Adrenal gland (tissue), 12 donors: ENCODE measurements around the gene RGS7. TPM values are rescaled to one million over a fixed set of nuclear protein-coding genes. Genes with fewer than 3 reads are reported as not detected.
A peak's percentile ranks its signal among the peaks of the same experiment; 100 is the strongest.

Experiments
- DNase-seq, 7 donors: peaks; one replicate each; pipeline ENCODE4 v3.0.0-alpha.2; 2019 to 2020
- H3K27ac ChIP-seq, 5 donors: fragments of 200-600 bp; sonication (generic) in 4 of 5; 1 replicate in 3 of 5; 2 replicates in 2 of 5; pipeline versions ENCODE4 v1.5.1 to v1.8.0; 2016 to 2020; ENCODE audit warnings: mild to moderate bottlenecking in 1 of 5
- H3K27me3 ChIP-seq: fragments of 200-600 bp; 2 replicates; pipeline ENCODE4 v1.8.0; 2021
- H3K36me3 ChIP-seq, 2 donors: fragments of 200-600 bp; replicated peaks in 1 of 2; 1 replicate in 1 of 2; 2 replicates in 1 of 2; pipeline versions ENCODE4 v1.5.1 to v1.8.0; 2018 to 2022
- H3K4me1 ChIP-seq, 2 donors: fragments of 200-600 bp; replicated peaks in 1 of 2; 1 replicate in 1 of 2; 2 replicates in 1 of 2; pipeline versions ENCODE4 v1.5.1 to v1.8.0; 2018 to 2021
- H3K4me3 ChIP-seq, 4 donors: fragments of 200-600 bp; sonication (generic) in 3 of 4; one replicate each; pipeline ENCODE4 v1.5.1; 2016 to 2018
- H3K9me3 ChIP-seq, 3 donors: fragments of 200-600 bp; sonication (generic) in 1 of 3; replicated peaks in 1 of 3; 1 replicate in 2 of 3; 2 replicates in 1 of 3; pipeline versions ENCODE4 v1.5.1 to v1.8.0; 2016 to 2021
- POLR2A ChIP-seq, 2 donors: fragments of 450-650 bp; IDR thresholded peaks; one replicate each; pipeline ENCODE4 v1.6.1; 2017; ENCODE audit warnings: antibody characterized with exemption in 2 of 2, mild to moderate bottlenecking in 2 of 2, moderate library complexity in 1 of 2
- WGBS, 4 donors: extraction: QIAGEN DNeasy Blood & Tissue Kit in 2 of 4; methylation state at CpG; one replicate each; pipeline versions ENCODE4 v1.1.5 to v1.1.7; 2013 to 2017; 5-methylcytosine and 5-hydroxymethylcytosine counted together
- intact Hi-C, 2 donors: fragments of 100-400 bp; cut with DNase I; formaldehyde crosslinking; loops; one replicate each; pipeline versions ENCODE4 v1.14.1 to v1.15.0; 2022 to 2023
- polyA plus RNA-seq, 3 donors: library from polyadenylated mRNA; stranded (reverse); fragments of 200-250 nt in 2 of 3; fragments of 350-450 nt in 1 of 3; fragmentation: Illumina TruSeq in 1 of 3; extraction: RNeasy Lipid Tissue Mini Kit (QIAGEN cat#74804) in 1 of 3; gene quantifications; one replicate each; pipeline ENCODE4 v1.2.3, GENCODE V29; 2013 to 2014
- total RNA-seq, 9 donors: library from RNA; depleted of rRNA in 4 of 9; stranded (reverse); fragments of >200 nt in 4 of 9; fragments of 120-200 nt in 1 of 9; fragmentation: NEBNext Ultra II Directional in 1 of 9; extraction: Animal tissue kit (Norgen Biotek cat#: 25700) in 1 of 9; gene quantifications; one replicate each; pipeline versions ENCODE4 v1.1.0 to v1.2.4, GENCODE V29; 2013 to 2023
- TF ChIP-seq, protein P1 (sequence below), 6 experiments: fragments of 450-650 bp in 4 of 6; fragments of 200-600 bp in 2 of 6; sonication (generic) in 1 of 6; IDR thresholded peaks; 1 replicate in 5 of 6; 2 replicates in 1 of 6; pipeline versions ENCODE4 v1.5.1 to v1.8.0; 2016 to 2021; ENCODE audit warnings: antibody characterized with exemption in 6 of 6, mild to moderate bottlenecking in 2 of 6, moderate library complexity in 1 of 6
- donor health status: healthy with polysubstance abuse.
- donor health status: Bipolar disorder and iron deficiency.
- donor health status: DM: yes; HTN: yes; CAD: no.
- donor health status: DM: no; HTN: no; CAD: no.
- donor health status: DM: no; HTN: no; CAD: no.
- donor health status: DM: yes; HTN: yes; CAD: no.

The RGS7 gene
- total and polyA plus RNA-seq, 12 donors = 1.1 to 6.1 (median 3.0) TPM

DNA sequence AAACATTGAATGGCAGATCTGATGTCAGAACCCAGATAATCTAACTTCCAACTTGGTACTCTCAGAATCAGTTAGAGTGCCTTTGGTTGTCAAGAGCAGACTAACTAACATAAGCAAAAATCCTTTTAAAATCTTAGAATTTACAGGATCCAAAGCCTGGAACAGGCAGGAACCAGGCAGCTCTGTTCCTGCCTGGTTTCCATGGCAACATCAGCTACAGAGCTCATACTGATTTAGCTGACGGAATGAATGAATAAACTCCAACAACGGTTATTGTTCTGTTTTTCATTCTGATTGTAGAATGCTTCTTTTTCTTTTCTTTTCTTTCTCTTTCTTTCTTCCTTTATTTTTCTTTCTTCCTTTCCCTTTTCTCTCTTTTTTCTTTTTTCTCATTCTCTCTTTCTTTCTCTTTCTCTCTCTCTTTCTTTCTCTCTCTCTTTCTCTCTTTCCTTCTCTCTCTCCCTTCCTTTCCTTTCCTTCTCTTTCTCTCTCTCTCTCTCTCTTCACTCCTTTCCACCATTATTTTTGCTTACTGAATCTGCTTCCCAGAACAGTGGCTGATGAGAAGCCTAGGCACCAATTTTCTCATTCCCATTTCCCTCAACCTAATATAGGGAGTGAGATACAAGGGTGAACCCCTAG is 121.6 kb downstream of the RGS7 start:
- 19 to 46% (median 38%) methylated on average over 2 of the region's 2 CpGs for WGBS, 4 donors

DNA sequence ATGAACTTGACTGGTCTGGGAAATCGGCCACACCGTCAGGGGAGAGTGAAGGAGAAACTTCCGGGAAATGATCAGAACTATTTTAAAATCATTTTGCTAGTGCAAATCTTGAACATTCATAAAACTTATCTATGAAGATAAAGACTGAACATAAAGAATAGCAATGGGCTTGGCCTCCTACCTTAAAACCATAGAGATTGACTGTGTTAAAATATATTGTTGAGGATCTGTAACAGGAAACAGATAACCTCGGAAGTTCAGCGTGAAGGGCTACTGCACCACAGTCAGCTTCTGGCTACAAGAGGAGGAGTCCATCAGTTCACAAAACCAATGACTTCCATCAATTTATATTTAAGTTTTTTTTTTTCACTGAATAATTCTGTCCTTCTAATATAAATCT is 127.3 kb downstream of the RGS7 start:
- H3K9me3 ChIP-seq = no peaks in the 10 kb centered on the region
- H3K36me3 ChIP-seq = no peaks in the 10 kb centered on the region
- peaks cover 0 to 5% of the 10 kb centered on the region in 2 donors for H3K4me1 ChIP-seq
- intact Hi-C loops = no loop called here
- no peaks in the 10 kb centered on the region for H3K27me3 ChIP-seq
- H3K27ac ChIP-seq = no peak overlapping the region
- WGBS, 4 donors = 34 to 51% (median 46%) methylated on average over 5 of the region's 5 CpGs
- no peak for TF ChIP-seq POLR2A (IDR thresholded peaks at IDR 0.05)
- TF ChIP-seq, protein P1, sequence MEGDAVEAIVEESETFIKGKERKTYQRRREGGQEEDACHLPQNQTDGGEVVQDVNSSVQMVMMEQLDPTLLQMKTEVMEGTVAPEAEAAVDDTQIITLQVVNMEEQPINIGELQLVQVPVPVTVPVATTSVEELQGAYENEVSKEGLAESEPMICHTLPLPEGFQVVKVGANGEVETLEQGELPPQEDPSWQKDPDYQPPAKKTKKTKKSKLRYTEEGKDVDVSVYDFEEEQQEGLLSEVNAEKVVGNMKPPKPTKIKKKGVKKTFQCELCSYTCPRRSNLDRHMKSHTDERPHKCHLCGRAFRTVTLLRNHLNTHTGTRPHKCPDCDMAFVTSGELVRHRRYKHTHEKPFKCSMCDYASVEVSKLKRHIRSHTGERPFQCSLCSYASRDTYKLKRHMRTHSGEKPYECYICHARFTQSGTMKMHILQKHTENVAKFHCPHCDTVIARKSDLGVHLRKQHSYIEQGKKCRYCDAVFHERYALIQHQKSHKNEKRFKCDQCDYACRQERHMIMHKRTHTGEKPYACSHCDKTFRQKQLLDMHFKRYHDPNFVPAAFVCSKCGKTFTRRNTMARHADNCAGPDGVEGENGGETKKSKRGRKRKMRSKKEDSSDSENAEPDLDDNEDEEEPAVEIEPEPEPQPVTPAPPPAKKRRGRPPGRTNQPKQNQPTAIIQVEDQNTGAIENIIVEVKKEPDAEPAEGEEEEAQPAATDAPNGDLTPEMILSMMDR (IDR thresholded peaks at IDR 0.05) = no peak
- H3K4me3 ChIP-seq = peak overlapping the region in 1 of 4 donors; percentile 37
- no peak for DNase-seq

More for the DNA sequence above, 121.6 kb downstream of the RGS7 start:
- Histone ChIP-seq H3K4me3 (no peak overlapping the region), H3K9me3 (no peaks in the 10 kb centered on the region), H3K4me1 (no peaks in the 10 kb centered on the region), H3K36me3 (no peaks in the 10 kb centered on the region), H3K27me3 (no peaks in the 10 kb centered on the region), H3K27ac (peak overlapping the region in 1 of 5 donors; percentile 36)
- TF ChIP-seq POLR2A (IDR thresholded peaks at IDR 0.05) = no peak
- TF ChIP-seq, protein P1 (IDR thresholded peaks at IDR 0.05) = no peak
- peak in 2 of 7 donors; percentile 13 to 19 for DNase-seq
- intact Hi-C loops = no loop called here

GRCh38 chr1:241229216-241229615 is 127.8 kb downstream of the RGS7 start:
- no peaks in the 10 kb centered on the region for H3K36me3 ChIP-seq
- H3K9me3 ChIP-seq = no peaks in the 10 kb centered on the region
- H3K4me1 ChIP-seq = peaks cover 0 to 5% of the 10 kb centered on the region in 2 donors
- WGBS, 4 donors = 19 to 41% (median 32%) methylated on average over 11 of the region's 11 CpGs
- TF ChIP-seq, protein P1 (IDR thresholded peaks at IDR 0.05) = no peak
- TF ChIP-seq POLR2A (IDR thresholded peaks at IDR 0.05) = no peak
- DNase-seq = peak in 6 of 7 donors; percentile 26 to 59 (median 48)
- H3K27ac ChIP-seq = no peak overlapping the region
- peak overlapping the region in 1 of 4 donors; percentile 37 for H3K4me3 ChIP-seq
- intact Hi-C loops = no loop called here
- H3K27me3 ChIP-seq = no peaks in the 10 kb centered on the region

DNA sequence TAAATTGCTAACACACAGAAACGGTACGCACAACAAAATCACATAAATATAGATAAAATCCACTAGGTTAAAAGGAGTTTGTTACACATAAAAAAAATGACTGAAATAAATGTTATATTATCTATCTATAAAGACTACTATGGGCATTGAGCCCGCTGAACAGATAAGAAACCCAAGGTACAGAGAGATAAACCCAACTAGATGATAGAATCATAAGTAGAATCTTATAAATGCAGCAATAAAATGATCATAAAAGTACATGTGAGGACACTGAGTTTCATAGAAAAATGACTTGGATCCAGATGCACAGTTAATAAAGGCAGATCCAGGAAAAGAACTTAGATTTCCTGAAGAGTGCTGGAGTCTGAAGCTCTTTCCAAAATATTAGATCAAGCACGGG is 128.7 kb downstream of the RGS7 start:
- WGBS, 4 donors = 71 to 80% (median 77%) methylated on average over 4 of the region's 4 CpGs
- peaks cover 0 to 5% of the 10 kb centered on the region in 2 donors for H3K4me1 ChIP-seq
- TF ChIP-seq, protein P1 (IDR thresholded peaks at IDR 0.05) = no peak
- no peak for TF ChIP-seq POLR2A (IDR thresholded peaks at IDR 0.05)

More for the DNA sequence above, 128.7 kb downstream of the RGS7 start:
- Histone ChIP-seq H3K4me3 (no peak overlapping the region), H3K27me3 (no peaks in the 10 kb centered on the region), H3K9me3 (no peaks in the 10 kb centered on the region), H3K27ac (no peak overlapping the region), H3K36me3 (no peaks in the 10 kb centered on the region)
- no peak for DNase-seq
- intact Hi-C loops = no loop called here
